Embryonic facial prominence (tissue), 1 donor: ENCODE measurements around the gene UROS.

Experiments
- DNase-seq: peaks from one replicate; pipeline ENCODE4 v3.0.0-alpha.2; 2016; ENCODE audit errors: extremely low spot score

The UROS gene

DNA sequence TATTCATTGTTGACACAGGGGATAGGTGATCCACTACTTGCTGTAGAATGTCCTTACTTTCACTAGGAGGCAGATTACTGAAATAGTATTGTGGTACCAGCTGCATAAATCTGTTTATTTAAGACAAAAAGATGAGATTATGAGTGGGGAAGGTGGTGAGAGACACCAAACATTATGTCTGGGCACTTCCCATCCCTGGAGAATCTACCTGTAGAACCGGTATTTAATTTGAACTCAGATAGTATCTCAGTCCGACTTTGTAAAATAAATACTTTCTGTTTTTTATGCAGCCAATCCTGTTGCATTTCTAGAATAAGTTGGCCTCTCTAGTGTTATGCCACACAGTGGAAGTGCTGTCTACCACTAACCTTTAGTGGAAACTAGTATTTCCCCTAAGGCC, 13.7 kb upstream of the UROS start:
- DNase-seq = no peak

DNA sequence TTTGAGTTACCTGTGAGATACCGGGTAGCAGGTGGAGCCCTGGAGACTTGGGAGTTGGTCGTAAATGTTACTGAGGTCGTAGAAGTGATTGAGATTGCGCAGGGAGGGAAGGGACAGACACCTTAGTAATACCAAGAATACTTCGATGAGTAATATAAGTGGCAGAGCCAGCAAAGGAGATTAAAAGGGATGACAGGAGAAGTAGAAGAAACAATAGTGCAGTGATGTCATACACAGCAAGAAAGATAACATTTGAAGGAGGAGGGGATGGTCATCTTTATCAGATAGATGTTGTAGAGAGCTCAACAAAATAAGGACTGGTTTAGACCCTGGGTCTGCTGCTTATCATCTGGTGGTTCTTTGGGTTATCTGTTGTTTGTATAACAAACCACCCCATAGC, 5.3 kb upstream of the UROS start:
- DNase-seq = no peak

DNA sequence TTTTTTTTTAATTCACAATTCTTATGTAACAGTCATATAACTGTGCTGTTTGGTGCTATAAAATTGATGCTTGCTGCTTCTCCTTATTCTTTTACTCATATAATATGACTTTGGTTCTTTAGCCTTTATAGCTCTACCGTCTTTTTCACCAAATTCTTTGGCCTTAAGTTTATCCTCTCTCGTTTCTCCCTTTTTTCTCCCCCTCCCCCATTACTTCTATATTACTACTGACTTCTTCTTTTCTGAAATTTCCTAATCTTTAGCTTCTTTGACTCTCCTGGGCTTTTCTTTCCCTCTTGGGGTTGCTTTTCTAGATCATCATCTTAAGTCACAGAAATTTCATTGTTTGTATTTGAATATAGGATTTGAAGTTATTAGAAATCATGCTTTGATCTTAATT, 4.1 kb upstream of the UROS start:
- no peak for DNase-seq

DNA sequence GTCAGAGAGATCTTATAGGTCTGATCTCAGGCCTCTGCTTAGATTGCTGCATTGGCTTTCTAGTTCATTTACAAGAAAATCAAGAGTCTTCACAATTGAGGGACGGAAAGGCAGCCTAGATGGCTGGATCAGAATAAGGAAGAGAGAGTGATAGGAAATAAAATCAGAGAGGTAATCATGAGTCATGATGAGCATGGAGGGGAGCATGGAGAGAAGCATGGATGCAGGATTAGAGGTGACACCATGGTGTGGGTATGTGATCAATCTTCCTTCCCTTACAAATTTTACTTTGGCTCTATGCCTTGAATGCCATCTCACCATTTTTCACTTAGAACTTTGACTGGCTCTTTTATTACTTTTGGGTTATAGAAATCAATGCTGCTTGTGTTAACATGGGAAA, 1.7 kb upstream of the UROS start:
- no peak for DNase-seq

DNA sequence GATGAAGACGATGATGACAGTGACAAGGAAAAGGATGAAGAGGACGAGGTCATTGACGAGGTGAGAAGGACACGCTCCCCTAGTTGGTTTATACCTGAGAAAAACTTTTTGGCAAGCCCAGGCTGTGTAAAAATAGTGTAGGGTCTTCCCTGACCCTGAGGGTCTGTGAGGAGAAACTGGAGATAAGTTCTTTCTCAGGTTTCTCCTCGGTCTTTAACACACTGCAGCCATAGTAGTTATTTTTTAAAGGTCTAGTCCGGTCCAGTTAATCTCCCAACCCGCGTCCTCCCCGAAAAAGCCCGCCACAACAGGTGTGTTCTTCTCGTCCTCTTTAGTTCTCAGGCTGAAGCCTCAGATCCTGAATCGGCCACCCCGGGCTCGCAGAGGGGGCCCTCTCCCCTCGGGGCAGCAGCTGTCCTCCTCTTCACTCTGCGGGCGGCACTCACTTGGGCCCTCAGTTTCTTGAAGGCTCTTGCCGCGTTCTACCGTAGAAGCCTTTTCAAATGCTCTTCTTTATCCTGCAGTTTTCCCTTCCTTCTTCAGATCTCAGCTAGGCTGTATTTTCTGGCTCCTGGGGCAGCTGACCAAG, 699 bp upstream of the UROS start:
- no peak for DNase-seq

DNA sequence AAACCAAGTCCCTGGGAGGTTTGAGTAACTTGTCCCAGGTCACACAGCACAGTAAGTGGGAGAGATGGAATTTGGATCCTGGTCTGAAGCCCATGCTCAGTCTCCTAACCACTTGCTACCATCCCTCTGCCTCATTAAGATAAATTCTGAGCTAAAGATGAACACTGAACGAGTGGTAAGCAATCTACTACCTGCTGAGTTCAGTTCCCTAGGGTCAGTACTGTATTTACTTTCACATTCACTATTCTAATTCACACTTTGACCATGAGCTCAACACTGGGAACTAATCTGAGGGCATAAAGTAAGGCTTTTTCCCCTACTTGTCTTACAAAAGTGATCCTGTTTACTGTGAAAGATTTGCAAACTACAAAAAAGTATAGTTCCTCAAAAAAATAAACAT, 2.4 kb downstream of the UROS start:
- no peak for DNase-seq

DNA sequence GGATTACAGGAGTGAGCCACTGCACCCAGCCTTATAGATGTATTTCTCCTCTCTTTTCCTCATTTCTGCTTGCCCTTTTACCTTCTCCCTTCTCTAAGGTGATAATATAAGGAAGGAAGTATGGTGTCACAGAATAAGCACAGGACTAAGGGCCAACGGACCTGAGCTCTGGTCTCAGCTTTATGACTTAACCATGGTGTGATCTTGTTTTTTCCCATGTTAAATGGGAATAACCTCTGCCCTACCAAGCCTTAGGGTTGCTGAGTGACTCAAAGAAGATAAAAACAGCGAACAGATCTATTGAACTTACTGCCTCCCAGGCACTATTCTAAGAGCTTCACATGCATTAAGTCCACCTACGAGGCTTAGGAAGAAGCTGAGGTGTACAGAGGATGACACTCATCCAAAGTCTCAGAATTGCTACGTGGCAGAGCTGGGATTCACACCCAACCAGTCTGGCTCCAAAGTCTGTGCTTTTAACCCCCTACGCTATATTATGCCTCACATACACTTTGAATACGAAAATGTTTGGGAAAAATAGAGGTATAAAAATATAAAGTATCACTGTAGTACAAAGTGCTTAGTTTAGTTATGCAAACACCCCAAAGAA, 5.6 kb downstream of the UROS start:
- no peak for DNase-seq

DNA sequence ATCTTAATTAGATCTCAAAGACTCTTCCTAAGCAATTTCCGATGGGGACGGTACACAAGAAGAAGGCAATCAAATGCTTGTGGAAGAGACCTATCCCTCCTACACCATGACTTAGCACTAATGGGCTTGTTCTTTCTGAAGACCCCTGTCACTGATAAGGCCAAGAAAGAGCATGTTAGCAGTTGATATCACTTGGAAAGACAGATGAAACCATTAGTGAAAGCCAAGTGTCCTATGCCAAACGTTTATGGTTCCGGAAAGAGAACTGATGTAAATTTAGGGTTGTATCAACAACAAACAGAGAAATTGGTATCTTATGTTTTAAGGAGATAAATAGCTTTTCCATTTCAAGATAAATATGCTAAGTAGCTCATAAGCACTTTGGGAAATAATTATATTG, 6.5 kb downstream of the UROS start:
- no peak for DNase-seq

DNA sequence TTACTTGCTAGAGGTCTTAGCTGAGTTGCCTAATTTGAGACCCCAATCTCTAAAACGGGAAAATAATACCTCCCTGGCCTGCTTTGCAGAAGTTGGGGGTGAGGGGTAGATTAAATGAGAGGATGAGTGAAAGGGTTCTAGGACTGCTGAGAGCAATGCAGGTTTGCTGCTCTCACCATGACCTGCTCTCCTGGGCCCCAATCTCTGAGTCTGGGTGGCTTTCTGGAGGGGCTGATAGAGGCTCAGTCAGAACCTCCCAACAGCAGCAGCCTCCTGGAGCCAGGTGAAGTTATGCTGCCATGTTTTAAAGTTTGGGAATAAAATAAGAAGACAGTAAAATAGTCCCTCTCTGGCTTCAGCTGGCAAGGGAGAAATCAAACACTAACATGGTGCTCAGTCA, 7.3 kb downstream of the UROS start:
- DNase-seq = no peak

DNA sequence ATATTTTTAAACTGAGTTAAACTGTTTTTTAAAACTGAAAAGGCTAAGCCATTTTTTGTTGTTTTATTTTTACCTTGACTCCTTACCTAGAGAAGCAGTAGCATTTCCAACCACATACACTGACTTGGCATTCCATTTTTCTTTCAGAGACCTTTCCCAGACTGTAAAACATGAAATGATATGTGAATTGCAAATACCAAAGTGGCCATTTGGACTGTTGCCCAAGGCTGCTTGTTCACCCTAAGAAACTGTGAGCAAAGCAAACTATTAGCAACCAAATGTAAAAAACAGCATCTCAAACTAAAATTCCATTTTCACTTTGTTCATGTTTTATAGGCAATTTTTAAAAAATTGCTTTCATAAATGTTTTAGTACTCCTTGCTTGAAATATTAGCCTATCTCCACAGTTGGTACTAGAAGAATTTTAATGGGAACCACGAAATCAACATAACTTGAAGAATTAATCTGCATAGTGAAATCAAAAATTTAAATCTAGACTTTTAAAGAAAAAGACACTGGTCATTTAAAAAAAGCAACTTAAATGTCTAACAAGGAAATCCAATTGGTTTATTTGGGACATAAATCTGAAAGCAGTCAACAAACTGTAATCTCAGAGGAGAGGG, 10.8 kb downstream of the UROS start:
- DNase-seq = no peak

DNA sequence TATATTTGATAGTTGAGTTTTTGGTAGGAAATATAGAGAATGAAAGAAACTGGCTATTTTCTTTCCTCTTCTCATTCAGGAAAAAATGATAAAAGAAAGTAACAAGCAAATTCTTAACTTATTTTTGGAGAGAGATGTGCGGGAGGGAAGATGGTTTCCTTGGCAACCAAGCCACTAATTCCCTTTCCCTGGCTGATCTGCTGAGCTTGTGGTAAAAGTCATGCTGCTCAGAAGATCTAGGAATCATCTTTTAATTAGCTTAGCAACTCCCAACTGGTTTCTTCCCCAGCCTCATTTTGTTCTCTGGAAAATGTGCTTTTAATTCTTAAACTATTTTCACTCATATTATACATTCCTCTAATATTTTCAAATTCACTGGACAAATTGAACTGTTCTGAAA, 11.8 kb downstream of the UROS start:
- DNase-seq = peak; percentile 8

DNA sequence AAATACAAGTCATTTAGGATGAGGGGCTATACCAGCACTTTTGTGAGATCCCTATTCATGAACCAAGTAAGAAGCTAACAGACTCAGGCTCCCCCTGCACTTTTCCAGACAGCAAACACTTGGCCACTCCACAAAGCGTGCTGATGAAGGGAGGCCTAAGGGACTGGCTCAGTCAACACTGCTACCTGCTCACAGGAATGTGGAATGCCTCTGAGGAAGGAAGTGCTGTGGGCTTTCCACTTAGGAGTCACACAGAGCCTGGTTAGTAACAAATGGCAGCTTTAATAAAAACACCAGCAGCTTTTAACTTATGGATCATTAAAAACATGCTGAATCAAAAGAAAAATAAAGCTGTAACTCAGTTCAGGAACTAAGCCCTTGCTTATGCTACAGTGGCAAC, 15.0 kb downstream of the UROS start:
- DNase-seq = no peak

DNA sequence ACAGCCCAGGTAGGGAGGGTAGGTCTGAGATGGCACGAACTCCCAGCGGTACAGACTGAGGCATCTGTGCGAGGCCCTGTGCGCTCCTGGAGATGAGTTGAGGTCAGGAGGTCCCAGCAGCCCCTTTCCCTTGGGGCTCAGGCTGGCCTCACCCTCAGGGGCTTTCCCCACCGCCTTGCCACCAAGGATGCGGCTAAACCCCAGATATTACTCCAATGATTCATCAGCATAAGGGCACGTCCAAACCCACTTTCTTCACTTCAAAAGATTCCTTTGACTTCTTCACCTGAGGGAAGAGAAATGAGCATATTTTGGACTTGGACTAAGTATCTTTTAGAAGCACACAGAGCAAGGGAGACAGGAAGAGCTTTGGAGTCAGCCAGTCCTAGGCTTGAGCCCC, 20.3 kb downstream of the UROS start:
- no peak for DNase-seq

DNA sequence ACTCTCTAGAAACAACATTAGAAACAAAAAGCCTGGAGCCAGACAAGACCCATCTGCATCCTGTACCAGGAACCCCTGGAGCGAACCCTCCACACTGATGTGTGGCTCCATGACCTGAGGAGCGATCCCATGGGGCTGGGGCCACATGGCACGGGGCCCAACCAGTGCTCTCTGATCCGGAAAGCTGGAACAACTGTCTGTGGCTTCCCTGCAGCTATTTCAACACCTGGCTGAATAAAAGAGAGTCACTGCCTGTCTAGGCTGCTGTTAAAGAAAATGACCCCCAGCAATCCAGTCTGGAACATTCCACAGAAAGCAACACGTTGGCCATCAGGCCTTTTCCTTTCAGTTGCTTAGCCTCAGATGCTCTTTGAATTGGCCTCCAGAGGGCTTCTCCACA, 20.9 kb downstream of the UROS start:
- no peak for DNase-seq

DNA sequence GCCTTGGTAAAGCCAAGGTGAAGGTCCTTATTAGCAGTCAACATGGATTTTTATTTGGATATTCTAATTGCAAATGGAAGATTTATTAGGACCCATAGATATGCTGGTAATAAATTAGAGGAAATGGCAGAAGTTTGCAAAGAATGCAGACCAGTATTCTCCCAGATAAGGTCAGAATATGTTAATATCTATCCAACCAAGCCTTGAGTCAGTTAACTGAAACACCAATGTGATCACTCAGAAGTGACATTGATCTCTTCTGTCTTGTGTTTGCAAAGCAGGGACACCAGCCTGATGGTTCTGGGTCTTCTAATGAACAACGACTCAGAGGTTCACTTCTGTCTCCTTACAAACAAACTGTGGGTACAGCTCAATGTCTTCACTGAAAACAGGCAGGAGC, 21.5 kb downstream of the UROS start:
- DNase-seq = no peak

DNA sequence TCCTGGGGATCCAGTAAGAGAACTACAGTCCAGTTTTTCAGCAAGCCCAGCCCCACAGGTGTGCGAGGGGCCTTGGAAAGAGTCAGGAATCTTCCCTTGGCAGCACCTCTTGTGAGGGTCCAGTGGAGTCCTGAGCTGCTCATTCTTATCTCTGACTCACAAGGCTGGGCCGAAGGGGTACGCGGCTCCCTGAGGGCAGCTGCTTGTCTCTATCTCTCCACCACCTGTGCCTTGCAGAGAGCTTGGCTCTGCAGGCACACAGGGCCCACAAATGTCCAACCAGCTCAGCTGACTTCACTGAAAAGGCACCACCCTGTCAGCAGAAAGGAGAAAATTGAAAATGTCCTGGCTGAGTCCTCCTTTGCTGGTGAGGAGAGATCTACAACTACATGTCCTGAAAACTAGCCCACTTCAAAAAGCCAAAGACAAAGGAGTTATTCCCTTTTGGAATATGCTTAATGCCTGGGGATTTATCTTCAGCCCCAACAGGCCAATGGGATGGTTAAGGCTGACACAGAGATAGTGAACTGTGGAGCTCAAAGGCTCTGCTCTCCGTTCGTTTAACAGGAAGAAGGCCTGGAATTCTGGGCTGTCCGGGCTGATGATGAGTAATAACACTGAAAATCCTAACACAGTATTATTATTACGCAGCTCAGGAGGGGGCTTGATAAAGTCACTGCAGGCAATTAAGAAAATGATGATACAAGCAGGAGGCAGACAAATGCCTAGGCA, 23.4 kb downstream of the UROS start:
- DNase-seq = no peak

DNA sequence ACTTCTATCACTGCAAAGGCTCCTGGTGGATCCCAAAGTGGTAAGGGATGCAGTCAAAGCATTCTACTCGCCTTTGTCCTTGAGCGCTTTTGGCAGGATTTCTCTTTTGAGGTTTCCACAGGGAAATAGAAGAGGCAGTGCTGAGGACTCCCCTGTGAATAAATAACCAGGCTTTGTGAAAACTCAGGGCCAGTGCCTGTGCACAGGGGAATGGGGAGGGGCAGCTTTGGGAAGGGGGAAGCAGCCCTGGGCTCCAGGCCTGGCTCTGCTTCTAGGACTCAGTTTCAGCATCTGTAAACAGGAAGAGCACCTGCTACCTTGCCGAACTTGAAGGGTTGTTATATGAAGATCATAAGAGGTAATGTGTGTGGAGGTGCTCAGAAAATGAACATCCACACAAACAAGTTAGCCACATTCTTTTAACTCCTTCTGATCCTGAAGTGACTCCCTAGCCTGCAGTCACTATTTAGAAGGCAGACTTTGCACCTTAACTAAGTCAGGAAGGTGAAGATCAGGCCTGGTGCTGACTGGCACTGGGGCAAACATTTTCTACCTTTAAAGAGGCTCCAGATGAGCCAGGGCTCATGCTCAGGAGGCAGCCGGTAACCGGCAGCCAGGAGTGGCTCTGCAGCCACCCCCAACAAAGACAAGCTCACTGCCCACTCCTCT, 24.9 kb downstream of the UROS start:
- DNase-seq = no peak

DNA sequence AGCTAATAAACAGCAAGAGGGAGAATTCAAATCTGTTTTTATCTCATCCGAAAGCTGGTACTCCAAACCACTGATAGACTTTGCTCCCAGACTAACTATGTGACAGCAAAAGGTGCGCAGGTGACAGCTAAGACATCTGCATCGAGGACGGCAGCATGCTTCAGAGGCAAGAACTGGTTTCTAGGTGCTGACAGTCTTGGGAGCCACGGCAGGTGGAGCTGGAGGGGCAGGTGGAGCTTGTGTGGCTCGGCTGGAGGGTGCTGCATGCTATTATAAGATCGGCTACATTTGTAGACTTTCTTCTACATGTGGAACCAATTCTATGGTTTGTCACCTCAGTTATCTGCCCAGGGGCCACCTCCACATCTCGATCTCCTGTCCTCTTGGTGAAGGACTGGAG, 25.6 kb downstream of the UROS start:
- DNase-seq = no peak

DNA sequence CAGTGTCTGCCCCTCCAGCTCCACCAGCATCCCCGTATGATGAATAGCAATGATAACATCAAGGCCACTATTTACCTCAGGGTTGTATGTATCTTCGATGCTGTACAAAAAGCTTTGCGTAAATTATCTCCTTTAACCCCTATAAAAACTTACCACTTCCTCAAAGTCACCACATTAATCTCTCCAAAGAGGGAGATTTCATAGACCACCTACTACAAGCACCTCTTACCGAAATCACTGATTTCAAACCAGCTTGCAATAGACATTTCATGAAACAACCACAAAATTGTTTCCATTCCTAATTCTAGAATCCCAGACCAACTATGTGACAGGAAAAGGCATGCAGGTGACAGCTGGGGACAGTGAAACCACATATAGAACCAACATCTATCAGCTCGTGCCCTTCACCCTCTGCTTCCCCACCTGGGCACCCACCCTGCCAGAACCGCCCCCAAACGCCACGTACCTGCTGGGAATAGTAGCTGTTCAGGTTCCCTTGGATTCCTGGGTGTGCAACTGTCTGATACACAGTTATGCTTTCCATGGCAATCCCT, 27.3 kb downstream of the UROS start:
- no peak for DNase-seq

DNA sequence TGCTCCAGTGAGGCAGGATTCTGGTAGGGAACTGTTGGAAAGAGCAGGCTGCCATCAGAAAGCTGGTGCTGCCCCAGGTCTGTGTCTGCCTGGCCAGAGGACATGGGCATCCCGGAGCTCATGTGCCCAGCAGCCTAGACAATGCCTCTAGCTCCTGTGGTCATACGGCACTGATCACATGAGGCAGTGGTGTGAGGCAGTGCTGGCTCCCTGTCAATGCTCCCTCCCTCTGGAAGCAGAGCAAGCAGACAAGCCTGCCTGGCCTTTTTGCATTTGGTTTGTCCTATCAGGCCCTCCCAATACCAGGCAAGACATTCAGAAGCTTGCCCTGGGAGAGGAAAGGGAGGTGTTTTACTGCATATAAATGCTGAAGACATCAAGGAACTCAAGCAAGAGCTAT, 27.9 kb downstream of the UROS start:
- no peak for DNase-seq

DNA sequence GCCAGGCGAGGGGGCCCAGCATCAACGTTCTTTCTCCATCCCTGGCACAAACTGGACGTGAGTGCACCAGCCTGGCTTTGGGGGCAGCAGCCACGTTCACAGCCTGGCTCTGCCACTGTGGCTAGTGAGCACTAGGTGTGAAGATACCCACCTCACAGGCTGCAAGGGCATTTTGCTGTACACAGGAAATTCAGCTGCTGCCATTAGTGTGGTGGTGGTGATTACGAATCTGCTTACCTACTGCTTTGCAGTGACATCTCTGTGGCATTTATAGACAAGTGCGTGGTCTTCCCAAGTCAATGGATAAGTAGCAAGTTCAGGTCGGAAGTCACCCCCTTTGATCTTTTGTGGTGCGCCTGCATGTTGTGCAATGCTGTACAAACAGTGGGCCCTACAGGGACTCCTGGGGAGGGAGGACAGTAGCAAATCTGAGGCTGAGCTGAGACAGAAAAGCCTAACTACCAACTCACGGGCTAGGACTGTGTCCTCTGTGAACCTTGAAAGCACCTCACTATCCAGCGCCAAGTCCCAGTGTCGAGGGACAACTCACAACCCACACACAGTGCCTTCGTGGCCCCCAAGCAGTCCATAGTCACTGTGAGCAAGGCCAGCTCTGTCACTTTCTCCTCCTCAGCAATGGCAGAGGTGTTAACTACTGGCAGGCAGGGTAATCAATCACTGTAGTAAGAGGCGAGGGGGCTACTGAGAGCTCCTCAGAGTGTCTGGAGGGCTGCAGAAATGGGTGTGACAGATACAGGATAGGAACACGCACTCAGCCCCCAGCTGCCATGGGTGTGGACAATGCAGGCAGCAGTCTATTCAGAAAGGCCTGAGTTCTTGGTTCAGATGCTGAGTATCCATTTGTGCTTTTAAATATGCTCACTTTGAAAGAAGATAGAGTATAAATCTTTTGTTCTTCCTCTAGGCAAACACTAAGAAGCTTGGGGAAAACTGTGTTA, 30.4 kb downstream of the UROS start:
- no peak for DNase-seq
